H1 (cell line): ENCODE results near the gene PAQR7. TPM values are rescaled to one million over a fixed set of nuclear protein-coding genes. Genes with fewer than 3 reads are reported as not detected.

ENCODE experiments used
- CTCF ChIA-PET: fragments of 300-600 bp; sonication (Branson Sonifier 250); formaldehyde crosslinking; loops from one replicate; lab custom pipeline; 2021; ENCODE audit not compliant: partially characterized antibody; lab: Charles Lee
- POLR2A ChIA-PET: fragments of 300-600 bp; sonication (Branson Sonifier 250); formaldehyde crosslinking; loops from one replicate; lab custom pipeline; 2021; ENCODE audit warnings: inconsistent platforms; ENCODE audit not compliant: partially characterized antibody; lab: Charles Lee
- DNase-seq, 2 experiments: peaks; one replicate each; pipeline versions ENCODE4 v3.0.0 to v3.0.0-alpha.2; 2010 to 2022; ENCODE audit warnings: low spot score in 2 of 2, low read depth in 1 of 2, mixed read lengths in 1 of 2
- FAIRE-seq: peaks from 2 replicates; lab custom pipeline; 2011; peaks lifted over from hg19 to GRCh38; lab: Jason Lieb, UNC
- H2AFZ ChIP-seq: 2 replicates; pipeline ENCODE4 v1.8.1; 2012; ENCODE audit warnings: low read length, inconsistent platforms
- H2AK5ac ChIP-seq: 2 replicates; pipeline ENCODE4 v1.6.1; 2013; ENCODE audit warnings: low read depth, low read length
- H2BK120ac ChIP-seq: replicated peaks from 2 replicates; pipeline ENCODE3; 2013; ENCODE audit warnings: low read depth, low read length, inconsistent platforms
- H2BK12ac ChIP-seq: 2 replicates; pipeline ENCODE4 v1.6.1; 2013; ENCODE audit warnings: low read depth, low read length
- H2BK15ac ChIP-seq: 2 replicates; pipeline ENCODE4 v1.6.1; 2013; ENCODE audit warnings: low read length
- H2BK20ac ChIP-seq: 2 replicates; pipeline ENCODE4 v1.6.1; 2013; ENCODE audit warnings: low read length
- H2BK5ac ChIP-seq: 2 replicates; pipeline ENCODE4 v1.6.1; 2013; ENCODE audit warnings: low read depth, low read length
- H3K14ac ChIP-seq: 2 replicates; pipeline ENCODE4 v1.6.1; 2013; ENCODE audit warnings: inconsistent platforms; ENCODE audit not compliant: insufficient read length
- H3K18ac ChIP-seq: 2 replicates; pipeline ENCODE4 v1.6.1; 2013; ENCODE audit warnings: low read length; ENCODE audit errors: extremely low read depth
- H3K23ac ChIP-seq: 2 replicates; pipeline ENCODE4 v1.6.1; 2013; ENCODE audit warnings: inconsistent platforms; ENCODE audit not compliant: insufficient read length
- H3K23me2 ChIP-seq: 2 replicates; pipeline ENCODE4 v1.6.1; 2013; ENCODE audit warnings: low read depth, low read length
- H3K27ac ChIP-seq: 2 replicates; pipeline ENCODE4 v1.6.1; 2011; ENCODE audit warnings: low read depth, low read length, inconsistent platforms
- H3K27me3 ChIP-seq, 4 experiments: replicated peaks in 1 of 4; 1 replicate in 1 of 4; 2 replicates in 3 of 4; pipeline versions ENCODE4 v1.6.1 to v1.8.1; 2011 to 2013; ENCODE audit warnings: low read length in 3 of 4, mild to moderate bottlenecking in 3 of 4, inconsistent platforms in 2 of 4, mixed read lengths in 2 of 4, moderate library complexity in 1 of 4; ENCODE audit not compliant: control insufficient read depth in 3 of 4, insufficient read depth in 3 of 4; ENCODE audit errors: extremely low read depth in 1 of 4
- H3K36me3 ChIP-seq, 4 experiments: 2 replicates each; pipeline versions ENCODE4 v1.6.1 to v1.8.1; 2011 to 2013; ENCODE audit warnings: mild to moderate bottlenecking in 4 of 4, low read length in 3 of 4, moderate library complexity in 2 of 4, control low read depth in 1 of 4, inconsistent platforms in 1 of 4; ENCODE audit not compliant: insufficient read depth in 4 of 4, control insufficient read depth in 2 of 4
- H3K4ac ChIP-seq: replicated peaks from 2 replicates; pipeline ENCODE3; 2013; ENCODE audit warnings: low read length, low read depth, mixed read lengths, inconsistent platforms; ENCODE audit not compliant: insufficient read length
- H3K4me1 ChIP-seq, 4 experiments: replicated peaks in 1 of 4; 1 replicate in 1 of 4; 2 replicates in 3 of 4; pipeline versions ENCODE4 v1.6.1 to v1.8.1; 2011 to 2013; ENCODE audit warnings: low read length in 3 of 4, inconsistent platforms in 2 of 4, mixed read lengths in 1 of 4; ENCODE audit not compliant: insufficient read depth in 4 of 4, control insufficient read depth in 3 of 4
- H3K4me2 ChIP-seq, 2 experiments: 2 replicates each; pipeline versions ENCODE4 v1.6.1 to v1.8.1; 2011 to 2013; ENCODE audit warnings: low read depth in 2 of 2, low read length in 2 of 2, control low read depth in 1 of 2, inconsistent platforms in 1 of 2, mild to moderate bottlenecking in 1 of 2; ENCODE audit not compliant: insufficient read depth in 1 of 2
- H3K4me3 ChIP-seq, 4 experiments: fragments of 200-600, 300-600 bp in 1 of 4; sonication (generic), shearing (Covaris generic), sonication (Bioruptor Twin) in 1 of 4; 2 replicates each; pipeline versions ENCODE4 v1.5.1 to v1.8.1; 2011 to 2016; ENCODE audit warnings: low read length in 4 of 4, low read depth in 3 of 4, control low read depth in 2 of 4, inconsistent platforms in 2 of 4, mild to moderate bottlenecking in 2 of 4, mixed read lengths in 1 of 4, moderate library complexity in 1 of 4; ENCODE audit not compliant: insufficient read depth in 2 of 4; ENCODE audit errors: extremely low read depth in 1 of 4
- H3K56ac ChIP-seq: replicated peaks from 2 replicates; pipeline ENCODE3; 2013; ENCODE audit warnings: low read depth, mild to moderate bottlenecking, mixed read lengths, low read length, inconsistent platforms; ENCODE audit not compliant: insufficient read length
- H3K79me1 ChIP-seq: 2 replicates; pipeline ENCODE4 v1.6.1; 2013; ENCODE audit warnings: low read depth, low read length, control low read depth
- H3K79me2 ChIP-seq, 2 experiments: 2 replicates each; pipeline versions ENCODE4 v1.6.1 to v1.8.1; 2012 to 2013; ENCODE audit warnings: low read length in 2 of 2, mild to moderate bottlenecking in 2 of 2, inconsistent platforms in 1 of 2; ENCODE audit not compliant: insufficient read depth in 2 of 2, control insufficient read depth in 1 of 2
- H3K9ac ChIP-seq, 4 experiments: replicated peaks in 1 of 4; 1 replicate in 1 of 4; 2 replicates in 3 of 4; pipeline versions ENCODE4 v1.6.1 to v1.8.1; 2011 to 2013; ENCODE audit warnings: low read depth in 3 of 4, low read length in 3 of 4, control low read depth in 2 of 4, mild to moderate bottlenecking in 2 of 4, moderate library complexity in 2 of 4, inconsistent platforms in 1 of 4; ENCODE audit errors: extremely low read depth in 1 of 4
- H3K9me3 ChIP-seq, 2 experiments: 2 replicates each; pipeline versions ENCODE4 v1.6.1 to v1.8.1; 2012 to 2013; ENCODE audit warnings: mild to moderate bottlenecking in 2 of 2, moderate library complexity in 2 of 2, control low read depth in 1 of 2, inconsistent platforms in 1 of 2, low read depth in 1 of 2, low read length in 1 of 2, mixed read lengths in 1 of 2; ENCODE audit not compliant: insufficient read depth in 2 of 2
- H4K20me1 ChIP-seq, 2 experiments: replicated peaks in 1 of 2; 2 replicates each; pipeline versions ENCODE3 to v1.8.1; 2011 to 2013; ENCODE audit warnings: inconsistent platforms in 2 of 2, low read length in 2 of 2, mild to moderate bottlenecking in 1 of 2; ENCODE audit not compliant: insufficient read depth in 2 of 2, control insufficient read depth in 1 of 2
- H4K5ac ChIP-seq: 2 replicates; pipeline ENCODE4 v1.6.1; 2013; ENCODE audit warnings: low read length, low read depth, mixed read lengths, inconsistent platforms; ENCODE audit not compliant: insufficient read length
- H4K8ac ChIP-seq: 2 replicates; pipeline ENCODE4 v1.8.0; 2013; ENCODE audit warnings: mild to moderate bottlenecking, moderate library complexity, low read length, inconsistent platforms; ENCODE audit not compliant: insufficient read depth; ENCODE audit errors: extremely low read depth
- H4K91ac ChIP-seq: replicated peaks from 2 replicates; pipeline ENCODE3; 2013; ENCODE audit warnings: low read length, mixed read lengths, inconsistent platforms; ENCODE audit not compliant: insufficient read length
- CBX8 ChIP-seq: fragments of 300-800, 300-1000 bp; sonication (generic); IDR thresholded peaks from 2 replicates; pipeline ENCODE4 v1.7.1; 2016; ENCODE audit warnings: low read depth, low read length, borderline replicate concordance
- WGBS, 2 experiments: shearing (Covaris generic) in 1 of 2; methylation state at CpG; one replicate each; pipeline versions ENCODE4 v1.1.6 to v1.1.7; 2013 to 2015; ENCODE audit warnings: low lambda C conversion rate in 2 of 2, mixed read lengths in 2 of 2, inconsistent platforms in 1 of 2, low coverage in 1 of 2, missing lambda C conversion rate in 1 of 2; ENCODE audit not compliant: insufficient replicate concordance in 2 of 2, insufficient coverage in 1 of 2, insufficient read length in 1 of 2; ENCODE audit errors: extremely low coverage in 1 of 2, missing lambda C conversion rate in 1 of 2; 5-methylcytosine and 5-hydroxymethylcytosine counted together
- polyA plus RNA-seq, 7 experiments: library from polyadenylated mRNA; depleted of rRNA in 3 of 7; stranded (reverse) in 5 of 7; unstranded in 2 of 7; fragments of >200 nt in 5 of 7; fragments of 200-250 nt in 2 of 7; gene quantifications; 1 replicate in 5 of 7; 2 replicates in 1 of 7; 4 replicates in 1 of 7; pipeline versions ENCODE4 v1.2.1 to v1.2.3, GENCODE V29; 2011 to 2013; ENCODE audit warnings: missing spikeins in 2 of 7, mixed read lengths in 2 of 7
- total RNA-seq: library from RNA; stranded (reverse); fragmentation: NEBNext Ultra II Directional; extraction: Animal tissue kit (Norgen Biotek cat#: 25700); gene quantifications from 2 replicates; pipeline ENCODE4 v1.2.1, GENCODE V29; 2021

PAQR7 gene
- total and polyA plus RNA-seq, 2 of the 8 experiments (the other 6 are each of a cell fraction or from before 2014, with no cell fraction given): 7.3 to 7.4 TPM

DNA sequence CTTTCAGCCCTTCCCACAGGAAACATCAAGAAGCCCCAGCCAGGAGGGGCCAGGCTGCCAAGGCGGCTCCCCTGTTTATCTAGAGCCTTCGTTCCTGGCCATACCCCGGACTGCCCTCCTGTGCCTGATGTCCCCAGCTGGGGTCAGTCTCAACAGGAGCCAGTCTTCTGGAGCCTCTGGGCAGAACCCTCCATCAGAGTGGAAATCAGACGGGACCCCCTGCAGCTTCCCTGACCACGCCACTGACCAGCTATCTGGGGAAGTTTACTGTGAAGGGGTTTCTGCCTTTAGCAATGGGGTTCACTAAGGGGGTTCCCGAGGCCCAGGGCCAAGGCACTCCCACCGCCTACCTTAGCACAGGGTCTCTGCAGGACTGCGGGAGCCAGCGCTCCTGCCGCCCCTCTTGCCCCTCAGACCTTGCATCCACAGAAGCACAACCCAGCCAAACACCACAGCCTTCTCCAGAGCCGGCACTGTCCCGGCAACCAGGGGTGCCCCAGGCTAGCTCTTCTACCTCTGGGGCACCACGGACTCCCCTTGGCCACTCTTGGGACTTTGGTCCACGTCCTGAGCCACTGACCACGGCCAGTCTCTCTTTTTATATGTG is 59.3 kb downstream of the PAQR7 start:
- Histone ChIP-seq H3K79me2 (peaks cover 0 to under 1% of the 10 kb centered on the region in 2 experiments; a peak in 1 of 4 replicates), H3K4me3 (no peak overlapping the region), H3K23ac (no peak overlapping the region), H3K27me3 (peaks cover 0 to under 1% (median under 1%) of the 10 kb centered on the region in 4 experiments; a peak in 2 of 7 replicates), H2AK5ac (no peak overlapping the region), H3K14ac (no peak overlapping the region), H3K79me1 (peaks cover 3% of the 10 kb centered on the region; the same call in 1 of the 2 replicates), H4K5ac (no peak overlapping the region)
- TF ChIP-seq CBX8: no peak
- TF ChIP-seq, all 59 proteins: peak for 0
- Histone ChIP-seq H4K20me1 (peaks cover 4 to 8% of the 10 kb centered on the region in 2 experiments), H3K4ac (no peak overlapping the region), H2BK15ac (no peak overlapping the region), H2BK20ac (no peak overlapping the region), H3K23me2 (peaks cover 12% of the 10 kb centered on the region), H3K4me1 (peaks cover 11 to 19% (median 13%) of the 10 kb centered on the region in 4 experiments), H3K18ac (no peak overlapping the region), H2BK12ac (no peak overlapping the region), H2BK120ac (no peak overlapping the region), H4K8ac (no peak overlapping the region), H2AFZ (no peak overlapping the region), H2BK5ac (no peak overlapping the region), H3K36me3 (peaks cover 0 to 7% (median 2%) of the 10 kb centered on the region in 4 experiments; a peak in 3 of 8 replicates), H3K9ac (no peak overlapping the region), H3K4me2 (no peak overlapping the region), H4K91ac (no peak overlapping the region), H3K56ac (no peak overlapping the region), H3K27ac (no peak overlapping the region), H3K9me3 (no peaks in the 10 kb centered on the region)
- DNase-seq (no peak), FAIRE-seq (no peak)
- ChIA-PET CTCF (interaction anchor here (3.8 kb wide), 1 partner anchor 8 kb away, joined by 20 read pairs; no protein-coding TSS in a partner anchor), POLR2A (interaction anchor here (0.6 to 1.2 kb wide), 2 partner anchors 15 to 59 kb away, joined by 4 read pairs; partner anchors contain the start of gene PAQR7)
- WGBS, 2 experiments: 91% methylated on average over 15 of the region's 15 CpGs; no CpG with 5 or more reads in 1 of the 2 experiments
